GM06990 (cell line): Measurements from ENCODE around the gene SIGLEC9.

ENCODE experiments used
- DNase-seq: peaks from one replicate; pipeline ENCODE4 v3.0.0-alpha.2; 2011; ENCODE audit not compliant: insufficient read length; ENCODE audit errors: extremely low read depth
- H3K27me3 ChIP-seq: replicated peaks from 2 replicates; pipeline ENCODE4 v1.6.0; 2011; ENCODE audit warnings: low read length; ENCODE audit not compliant: control insufficient read depth, insufficient read depth
- H3K36me3 ChIP-seq: 2 replicates; pipeline ENCODE4 v1.5.1; 2011; ENCODE audit warnings: low read length; ENCODE audit not compliant: control insufficient read depth, insufficient read depth
- H3K4me3 ChIP-seq: replicated peaks from 2 replicates; pipeline ENCODE4 v1.5.1; 2011; ENCODE audit warnings: low read depth, mild to moderate bottlenecking, control low read depth, low read length
- TF ChIP-seq, protein P1 (sequence below): IDR thresholded peaks from 2 replicates; pipeline ENCODE4 v1.5.1; 2011; ENCODE audit warnings: low read length, control low read depth, mild to moderate bottlenecking, inconsistent platforms; ENCODE audit not compliant: insufficient read depth, poor library complexity, severe bottlenecking

Gene SIGLEC9

DNA sequence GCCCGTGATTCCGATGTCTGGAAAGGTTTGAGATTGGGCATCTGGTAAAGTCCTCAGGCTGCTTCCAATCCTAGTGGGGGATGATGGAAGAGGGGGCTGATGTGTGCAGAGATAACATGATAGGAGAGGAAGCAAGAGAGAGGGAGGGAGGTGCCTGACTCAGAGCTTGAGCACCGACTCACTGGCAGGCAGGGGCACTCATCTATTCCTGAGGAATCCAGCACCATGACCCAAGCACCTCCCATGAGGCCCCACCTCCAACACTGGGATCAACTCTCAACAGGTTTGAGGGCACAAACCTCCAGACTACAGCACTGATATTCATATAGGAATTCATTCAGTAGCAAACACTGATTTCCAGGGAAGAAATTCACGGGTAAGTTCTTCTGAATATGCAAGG is 5.6 kb upstream of the SIGLEC9 start:
- peaks cover 1% of the 10 kb centered on the region; the same call in 1 of the 2 replicates for H3K27me3 ChIP-seq
- no peaks in the 10 kb centered on the region for H3K36me3 ChIP-seq
- no peak for DNase-seq
- no peak overlapping the region for H3K4me3 ChIP-seq
- TF ChIP-seq, protein P1, sequence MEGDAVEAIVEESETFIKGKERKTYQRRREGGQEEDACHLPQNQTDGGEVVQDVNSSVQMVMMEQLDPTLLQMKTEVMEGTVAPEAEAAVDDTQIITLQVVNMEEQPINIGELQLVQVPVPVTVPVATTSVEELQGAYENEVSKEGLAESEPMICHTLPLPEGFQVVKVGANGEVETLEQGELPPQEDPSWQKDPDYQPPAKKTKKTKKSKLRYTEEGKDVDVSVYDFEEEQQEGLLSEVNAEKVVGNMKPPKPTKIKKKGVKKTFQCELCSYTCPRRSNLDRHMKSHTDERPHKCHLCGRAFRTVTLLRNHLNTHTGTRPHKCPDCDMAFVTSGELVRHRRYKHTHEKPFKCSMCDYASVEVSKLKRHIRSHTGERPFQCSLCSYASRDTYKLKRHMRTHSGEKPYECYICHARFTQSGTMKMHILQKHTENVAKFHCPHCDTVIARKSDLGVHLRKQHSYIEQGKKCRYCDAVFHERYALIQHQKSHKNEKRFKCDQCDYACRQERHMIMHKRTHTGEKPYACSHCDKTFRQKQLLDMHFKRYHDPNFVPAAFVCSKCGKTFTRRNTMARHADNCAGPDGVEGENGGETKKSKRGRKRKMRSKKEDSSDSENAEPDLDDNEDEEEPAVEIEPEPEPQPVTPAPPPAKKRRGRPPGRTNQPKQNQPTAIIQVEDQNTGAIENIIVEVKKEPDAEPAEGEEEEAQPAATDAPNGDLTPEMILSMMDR = no peak

DNA sequence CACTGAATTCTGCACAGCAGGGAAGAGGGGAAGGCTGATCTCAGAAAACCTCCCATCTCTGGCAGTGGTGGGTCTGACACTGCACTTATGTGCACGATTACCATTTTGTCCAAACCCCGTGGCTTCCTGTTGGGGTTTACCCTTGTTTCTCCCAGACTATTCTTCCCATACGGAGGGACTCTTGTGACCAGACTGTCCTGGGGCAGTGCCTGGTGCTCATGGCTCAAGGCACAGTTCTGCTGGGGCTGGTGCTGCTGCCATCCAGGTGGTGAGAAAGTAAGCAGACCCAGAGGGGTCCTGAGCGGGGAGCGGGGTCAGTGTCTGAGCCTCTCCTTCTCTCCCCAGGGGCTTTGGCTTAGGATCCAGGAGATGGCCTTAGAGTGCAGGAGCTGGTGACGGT is 5.1 kb upstream of the SIGLEC9 start:
- H3K27me3 ChIP-seq = peaks cover 1% of the 10 kb centered on the region; the same call in 1 of the 2 replicates
- DNase-seq = no peak
- H3K4me3 ChIP-seq = no peak overlapping the region
- TF ChIP-seq, protein P1 = no peak
- H3K36me3 ChIP-seq = no peaks in the 10 kb centered on the region

DNA sequence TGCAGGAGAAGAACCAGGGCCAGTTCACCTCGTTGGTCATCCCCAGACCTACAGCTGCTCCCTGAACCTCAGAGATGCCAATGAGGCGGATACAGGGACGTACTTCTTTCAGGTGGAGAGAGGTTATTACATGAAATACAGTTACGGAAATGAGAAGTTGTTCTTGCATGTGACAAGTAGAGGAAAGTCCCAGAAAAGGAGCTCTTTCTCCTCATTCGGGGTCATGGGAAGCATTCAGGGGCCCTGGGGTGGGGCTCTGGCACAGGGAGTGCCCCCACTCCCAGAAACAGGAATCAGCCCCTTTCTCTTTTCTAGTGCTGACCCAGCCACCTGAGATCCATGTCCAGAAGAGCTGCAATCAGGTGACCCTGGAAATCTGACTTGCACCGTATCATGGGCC is 4.5 kb upstream of the SIGLEC9 start:
- H3K4me3 ChIP-seq = no peak overlapping the region
- no peak for DNase-seq
- no peaks in the 10 kb centered on the region for H3K36me3 ChIP-seq
- peaks cover 1% of the 10 kb centered on the region; the same call in 1 of the 2 replicates for H3K27me3 ChIP-seq
- TF ChIP-seq, protein P1 = no peak

GRCh38 chr19:51121257-51121656 is 3.4 kb upstream of the SIGLEC9 start:
- H3K36me3 ChIP-seq = no peaks in the 10 kb centered on the region
- TF ChIP-seq, protein P1 = no peak
- no peak overlapping the region for H3K4me3 ChIP-seq
- H3K27me3 ChIP-seq = peaks cover 1% of the 10 kb centered on the region; the same call in 1 of the 2 replicates
- no peak for DNase-seq

DNA sequence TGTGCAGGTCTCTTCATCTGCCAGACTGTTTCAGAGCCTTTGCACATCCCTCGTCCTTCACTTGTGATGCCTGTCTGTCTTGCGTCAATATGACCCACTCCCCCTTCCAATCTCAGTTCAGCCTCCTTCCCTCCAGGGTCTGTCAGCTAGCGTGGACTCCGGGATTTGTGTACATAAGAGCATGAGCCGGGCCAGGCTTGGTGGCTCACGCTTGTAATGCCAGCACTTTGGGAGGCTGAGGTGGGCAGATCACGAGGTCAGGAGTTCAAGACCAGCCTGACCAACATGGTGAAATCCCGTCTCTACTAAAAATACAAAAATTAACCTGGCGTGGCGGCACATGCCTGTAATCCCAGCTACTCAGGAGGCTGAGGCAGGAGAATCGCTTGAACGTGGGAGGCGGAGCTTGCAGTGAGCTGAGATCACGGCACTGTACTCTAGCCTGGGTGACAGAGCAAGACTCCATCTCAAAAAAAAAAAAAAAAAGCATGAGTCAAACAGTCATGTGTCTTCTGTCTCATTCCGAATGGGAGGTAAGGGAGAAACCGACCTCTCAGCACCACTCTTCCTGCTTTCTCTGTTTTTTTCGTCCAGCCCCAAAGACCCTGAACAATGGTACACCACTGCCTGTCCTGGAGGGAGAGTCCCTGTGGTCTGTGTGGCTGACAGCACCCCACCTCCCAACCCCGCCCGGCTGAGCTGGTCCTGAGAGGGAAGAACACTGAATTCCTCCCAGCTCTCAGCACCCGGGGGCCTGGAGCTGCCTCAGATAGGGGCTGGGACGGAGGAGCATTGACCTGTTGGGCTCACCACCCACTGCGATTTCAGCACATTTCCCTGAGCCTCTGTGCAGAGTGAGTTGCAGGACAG is 2.4 kb upstream of the SIGLEC9 start:
- no peak overlapping the region for H3K4me3 ChIP-seq
- no peaks in the 10 kb centered on the region for H3K36me3 ChIP-seq
- TF ChIP-seq, protein P1 = no peak
- no peak for DNase-seq
- H3K27me3 ChIP-seq = 0 out of 2 replicates have a peak, but pooled peaks cover 1% of the 10 kb centered on the region
